HPDE6-E6E7 (cell line): ENCODE measurements around the gene KIAA1958.
"Not testable (repeated sequence)": the region's sequence is repeated elsewhere in the genome, so short reads cannot be mapped to it uniquely, and the experiment has no call there.

Experiments
- DNase-seq: peaks from one replicate; pipeline ENCODE4 v3.0.0; 2011; ENCODE audit warnings: missing footprints; ENCODE audit errors: extremely low spot score

KIAA1958 gene

DNA sequence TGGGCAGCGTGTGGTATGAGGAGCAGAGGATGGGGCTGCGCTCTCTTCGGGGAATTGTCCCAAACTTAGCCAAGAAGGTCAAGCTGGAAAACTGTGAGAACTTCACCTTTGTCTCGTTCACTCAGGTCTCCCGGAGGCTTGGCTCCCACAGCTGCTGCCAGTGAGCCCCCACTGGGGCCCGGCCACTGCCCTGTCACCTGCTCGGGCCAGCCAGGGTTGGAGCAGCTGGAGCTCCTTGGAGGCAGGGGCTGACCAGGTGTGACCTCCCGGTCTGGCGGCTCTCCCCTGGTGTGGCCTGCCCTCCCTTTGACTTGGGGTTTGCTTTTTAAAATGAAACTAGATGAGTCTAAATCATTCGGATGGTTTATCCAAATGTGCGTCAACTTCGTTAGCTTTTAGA lies 173.3 kb downstream of the KIAA1958 start:
- no peak for DNase-seq

DNA sequence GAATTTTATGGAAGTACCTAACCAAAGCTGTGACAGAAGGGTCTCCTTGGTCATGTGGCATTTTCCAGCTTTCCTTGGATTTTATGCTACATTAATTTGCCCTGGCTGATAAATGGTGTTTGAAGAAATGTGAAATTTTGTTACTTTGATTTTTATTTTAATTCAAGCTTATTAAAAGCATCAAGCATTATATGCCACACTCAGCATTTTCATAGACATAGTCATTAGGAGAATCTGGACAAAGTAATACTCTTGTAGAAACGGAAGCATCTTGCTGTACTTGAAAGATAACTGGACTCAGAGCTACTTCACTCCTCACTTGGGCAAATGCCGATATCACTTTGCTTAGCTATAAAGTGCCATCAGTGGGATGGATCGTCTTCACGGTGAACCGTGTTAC lies 177.1 kb downstream of the KIAA1958 start:
- no peak for DNase-seq

DNA sequence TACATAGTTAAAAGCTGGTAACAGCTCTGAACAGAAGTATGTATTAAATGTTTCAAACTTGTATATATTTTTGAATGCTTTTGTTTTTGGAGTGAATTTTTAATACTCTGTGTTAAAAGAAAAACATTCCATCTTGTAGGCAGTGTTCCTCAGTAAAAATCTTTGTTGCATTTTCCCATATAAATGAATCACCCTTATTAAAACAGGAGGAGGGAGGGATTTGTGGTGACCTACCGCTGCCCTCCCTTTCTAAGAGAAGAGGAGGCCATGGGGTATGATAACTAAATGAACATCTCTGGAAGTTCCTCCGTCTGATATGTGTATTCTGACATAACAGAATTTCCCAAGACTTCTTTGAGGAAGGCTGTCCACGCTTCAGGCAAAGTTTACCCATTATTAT lies 177.9 kb downstream of the KIAA1958 start:
- DNase-seq, result no peak

DNA sequence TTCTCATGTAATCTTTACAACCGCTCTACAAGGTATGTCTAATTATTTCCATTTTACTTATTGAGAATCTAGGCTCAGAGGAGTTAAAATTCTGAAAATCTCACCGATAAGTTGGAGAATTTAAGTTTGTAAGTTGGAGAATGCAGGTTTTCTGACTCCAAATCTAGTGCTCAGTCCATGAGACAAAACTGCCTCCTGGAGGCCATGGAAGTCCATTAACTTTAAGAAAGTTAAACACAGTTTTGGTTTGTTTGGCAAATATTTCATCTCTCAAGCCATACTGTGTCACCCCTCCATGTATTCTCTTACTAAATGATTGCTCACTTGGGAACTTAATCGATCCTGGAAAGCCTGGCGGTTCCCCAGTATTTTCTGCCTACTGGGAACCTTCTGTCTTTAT lies 178.7 kb downstream of the KIAA1958 start:
- DNase-seq, result no peak

DNA sequence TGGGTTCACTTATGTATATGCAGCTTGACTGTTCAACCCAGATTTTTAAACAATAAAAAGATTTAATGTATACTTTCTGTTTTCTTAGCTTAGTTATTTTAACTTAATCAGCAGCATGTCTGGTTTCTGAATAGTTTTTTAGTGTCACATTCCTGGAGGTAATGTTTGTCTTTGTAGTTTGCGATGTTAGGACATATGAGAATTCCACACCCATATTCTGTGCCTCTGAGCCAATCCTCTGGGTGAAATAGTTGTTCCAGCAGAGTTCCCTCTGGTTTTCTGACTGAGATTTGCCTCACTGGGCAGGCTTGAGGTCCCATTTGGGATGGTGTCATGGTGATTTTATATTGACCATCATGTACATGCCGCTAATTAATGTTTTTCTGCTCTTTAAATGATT lies 182.7 kb downstream of the KIAA1958 start:
- DNase-seq, result no peak

DNA sequence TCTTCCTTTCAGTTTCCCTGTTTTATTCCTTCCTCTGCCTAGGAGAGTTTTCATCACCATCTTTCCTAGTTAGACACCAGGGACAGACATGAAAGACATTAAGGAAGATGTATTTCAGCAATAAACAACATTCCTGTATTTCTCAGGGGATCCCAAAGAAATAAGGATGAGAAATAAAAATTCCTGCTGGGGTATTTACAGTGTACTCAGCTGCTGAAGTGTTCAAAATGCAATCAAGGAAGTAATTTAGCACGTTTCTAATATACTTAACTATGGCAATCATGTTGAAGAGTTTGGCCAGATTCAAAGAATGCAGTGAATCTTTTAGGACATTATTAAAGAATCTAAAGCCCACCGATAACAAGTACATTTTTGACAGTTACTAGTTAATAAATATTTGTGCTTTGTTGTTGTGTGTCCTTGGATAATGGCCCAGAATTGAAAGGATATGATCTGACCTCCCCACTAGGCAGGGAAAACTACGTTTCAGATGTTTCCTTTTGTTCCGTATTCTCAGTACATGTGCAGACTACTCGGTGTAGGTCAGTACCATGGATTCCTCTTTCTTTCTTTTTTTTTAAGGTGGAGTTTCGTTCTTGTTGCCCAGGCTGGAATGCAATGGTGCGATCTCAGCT lies 184.5 kb downstream of the KIAA1958 start:
- no peak for DNase-seq

DNA sequence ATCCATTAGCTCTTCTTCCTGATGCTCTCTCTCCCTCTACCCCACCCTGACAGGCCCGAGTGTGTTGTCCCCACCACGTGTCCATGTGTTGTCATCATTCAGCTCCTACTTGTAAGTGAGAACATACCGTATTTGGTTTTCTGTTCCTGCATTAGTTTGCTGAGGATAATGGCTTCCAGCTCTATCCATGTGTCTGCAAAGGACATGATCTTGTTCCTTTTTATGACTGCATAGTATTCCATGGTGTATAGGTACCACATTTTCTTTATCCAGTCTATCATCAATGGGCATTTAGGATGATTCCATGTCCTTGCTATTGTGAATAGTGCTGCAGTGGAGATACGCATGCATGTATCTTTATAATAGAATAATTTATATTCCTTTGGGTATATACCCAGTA lies 186.6 kb downstream of the KIAA1958 start:
- DNase-seq, result not testable (repeated sequence)

DNA sequence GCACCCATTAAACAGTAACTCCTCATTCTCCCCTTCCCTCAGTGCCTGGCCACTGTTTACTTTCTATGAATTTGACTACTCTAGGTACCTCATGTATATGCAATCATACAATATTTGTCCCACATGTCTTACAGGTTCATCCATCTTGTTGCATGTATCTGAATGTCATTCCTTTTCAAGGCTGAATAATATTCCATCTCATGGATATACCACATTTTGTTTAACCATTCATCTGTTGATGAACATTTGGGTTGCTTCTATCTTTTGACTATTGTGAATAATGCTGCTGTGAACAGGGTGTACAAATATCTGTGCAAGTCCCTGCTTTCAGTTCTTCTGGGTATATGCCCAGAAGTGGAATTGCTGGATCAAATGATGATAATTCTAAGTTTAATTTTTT lies 190.4 kb downstream of the KIAA1958 start:
- DNase-seq, result no peak

DNA sequence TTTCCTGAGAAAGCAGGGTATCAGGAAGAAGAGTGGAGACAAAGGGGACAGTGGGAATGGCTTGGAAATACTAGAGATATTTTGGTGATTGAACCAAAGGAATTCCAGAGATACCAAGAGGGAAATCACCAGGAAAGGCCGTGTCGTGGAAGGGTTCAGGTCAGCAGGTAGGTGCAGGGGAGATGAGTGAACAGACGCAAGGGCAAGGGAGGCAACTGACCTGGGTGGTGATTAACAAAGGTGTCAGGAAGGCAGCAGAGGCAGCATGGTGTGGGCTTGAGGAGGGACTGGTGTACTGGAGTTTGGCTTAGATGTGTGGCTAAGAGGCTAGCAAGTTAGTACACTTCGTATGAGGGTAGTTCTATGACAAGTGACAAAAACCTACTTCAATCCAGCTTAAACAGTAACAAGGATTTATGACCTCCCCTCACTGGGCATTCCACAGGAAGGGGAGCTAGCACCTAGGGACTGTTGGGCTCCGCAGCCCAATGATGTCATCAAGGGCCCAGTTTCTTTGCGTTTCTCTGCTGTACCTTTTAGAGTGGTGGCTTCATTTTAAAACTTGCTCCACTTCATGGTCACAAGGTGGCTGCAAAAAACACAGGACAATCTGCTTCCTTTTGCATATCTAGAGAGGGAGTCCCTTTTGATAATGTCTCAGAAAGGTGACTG lies 194.2 kb downstream of the KIAA1958 start:
- DNase-seq, result no peak

DNA sequence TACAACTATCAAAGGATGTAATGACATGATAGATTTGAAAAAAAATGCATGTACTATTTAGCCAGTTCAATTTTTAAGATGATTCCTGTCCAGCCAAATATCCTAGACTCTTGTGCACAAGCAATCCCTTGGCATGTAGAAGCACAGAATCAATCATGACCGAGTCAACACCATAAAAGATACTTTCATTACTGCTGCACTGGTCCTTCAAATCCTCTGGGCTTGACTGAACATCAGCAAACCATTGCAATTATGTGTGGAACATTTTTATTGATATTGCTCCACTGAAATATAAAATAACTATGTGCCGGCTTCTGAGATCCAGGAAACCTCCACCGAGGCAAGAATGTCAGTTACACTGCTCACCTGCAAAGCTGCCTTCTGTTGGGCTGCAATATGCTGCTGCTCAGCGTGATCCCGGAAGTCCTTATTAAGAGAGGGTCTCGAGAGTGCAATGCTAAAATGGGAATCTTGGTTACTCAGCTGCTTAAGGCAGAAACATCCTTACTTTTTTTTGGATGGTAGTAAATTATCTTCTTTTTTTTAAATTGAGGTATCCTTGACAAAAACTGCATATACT lies 202.6 kb downstream of the KIAA1958 start:
- DNase-seq, result no peak

DNA sequence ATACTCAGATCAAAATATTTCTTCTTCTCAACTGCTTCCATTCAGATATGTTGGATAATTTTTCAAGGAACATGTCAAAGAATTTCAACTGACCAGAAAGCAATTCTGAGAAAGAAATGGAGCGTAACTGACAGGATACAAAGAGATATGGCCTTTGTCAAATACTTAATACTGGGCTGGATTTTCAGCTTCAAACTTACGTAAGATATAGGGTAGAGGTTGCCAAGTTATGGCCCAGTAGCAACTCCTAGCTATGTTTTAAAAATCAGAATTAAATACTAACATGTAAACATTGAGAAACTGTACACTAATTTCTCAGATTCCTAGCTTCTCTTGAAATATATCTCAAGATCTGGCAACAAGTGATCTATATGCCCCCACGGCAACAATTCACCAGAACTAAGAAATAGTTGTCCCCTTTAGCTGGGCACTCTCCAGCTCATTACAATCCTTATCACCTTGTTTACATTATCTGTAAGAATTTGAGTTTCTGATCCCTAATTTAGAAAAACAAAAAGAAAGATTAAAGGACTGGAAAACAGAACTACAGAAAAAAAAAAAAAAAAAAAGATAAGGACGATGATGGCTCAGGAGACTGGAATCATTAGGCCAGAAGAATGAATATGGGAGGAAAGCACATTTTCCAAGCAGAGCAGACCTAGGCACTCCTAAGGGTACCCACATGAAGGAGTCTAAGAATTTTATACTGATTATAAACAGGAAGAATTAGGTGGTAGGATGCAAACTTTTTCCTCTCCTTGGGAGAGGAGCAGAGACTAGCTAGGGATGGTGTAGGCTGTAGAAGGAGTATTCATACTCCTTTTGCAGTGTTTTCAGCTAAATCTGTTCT lies 208.3 kb downstream of the KIAA1958 start:
- DNase-seq, result no peak

DNA sequence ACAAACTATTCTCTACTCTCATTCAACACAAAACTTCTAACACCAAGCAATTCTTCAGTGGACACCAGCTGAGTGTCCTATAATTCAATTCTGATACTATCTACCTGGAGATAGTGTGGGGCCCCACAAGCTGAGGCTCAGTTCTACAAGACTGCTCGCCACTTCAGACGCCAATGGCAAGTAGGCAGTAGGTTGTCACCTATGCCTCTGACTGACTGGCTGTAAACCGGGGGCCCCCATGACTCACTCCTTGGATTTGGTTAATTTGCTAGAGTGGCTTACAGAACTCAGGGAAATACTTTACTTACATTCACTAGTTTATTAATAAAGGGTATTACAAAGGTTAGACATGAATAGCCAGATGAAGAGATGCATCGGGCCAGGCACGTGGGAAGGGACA lies 209.8 kb downstream of the KIAA1958 start:
- DNase-seq, result no peak

DNA sequence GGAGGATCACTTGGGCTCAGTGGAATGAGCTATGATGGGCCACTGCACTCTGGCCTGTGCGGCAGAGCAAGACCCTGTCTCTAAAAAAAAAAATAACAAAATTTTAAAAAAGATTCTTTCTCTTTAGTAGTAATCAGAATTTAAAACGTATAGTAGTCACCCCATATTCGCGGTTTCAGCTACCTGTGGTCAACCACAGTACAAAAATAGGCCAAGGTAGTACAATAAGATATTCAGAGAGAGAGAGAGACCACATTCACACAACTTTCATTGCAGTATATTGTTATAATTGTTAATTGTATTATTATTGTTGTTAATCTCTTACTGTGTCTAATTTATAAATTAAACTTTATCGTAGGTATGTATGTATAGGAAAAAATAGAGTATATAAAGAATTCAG lies 212.6 kb downstream of the KIAA1958 start:
- DNase-seq, result no peak

DNA sequence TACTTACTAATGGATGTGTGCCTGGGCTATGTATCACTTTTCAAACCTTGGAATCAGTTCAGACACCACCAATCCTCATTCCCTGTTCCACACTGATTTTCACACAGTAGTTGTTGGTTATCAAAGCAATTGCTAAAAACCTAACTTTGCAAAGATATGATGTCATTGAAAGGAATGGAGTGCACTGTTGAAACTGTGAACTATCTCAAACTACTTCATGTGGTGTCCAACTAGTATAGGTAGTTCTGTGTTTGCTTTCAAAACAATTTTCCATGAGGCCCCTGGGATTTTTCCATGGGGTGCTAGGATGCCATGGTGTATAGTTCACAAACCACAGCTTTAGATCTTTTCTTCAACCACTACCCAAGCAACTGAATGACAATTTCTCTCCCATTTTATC lies 213.5 kb downstream of the KIAA1958 start:
- DNase-seq, result no peak

DNA sequence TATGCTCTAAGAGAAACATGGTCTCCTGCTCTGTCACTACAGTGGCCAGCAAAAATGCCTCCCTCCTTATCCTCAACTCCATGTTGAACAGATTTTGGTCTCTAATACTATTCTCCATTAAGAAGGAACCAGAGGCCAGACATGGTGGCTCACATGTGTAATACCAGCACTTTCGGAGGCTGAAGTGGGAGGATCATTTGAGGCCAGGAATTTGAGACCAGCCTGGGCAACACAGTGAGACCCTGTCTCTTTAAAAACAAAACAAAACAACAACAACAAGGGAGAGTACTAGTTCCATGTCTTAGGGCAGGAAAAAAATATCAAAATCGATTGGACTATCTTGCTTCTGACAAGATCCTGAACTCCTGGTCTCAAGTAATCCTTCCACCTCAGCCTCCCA lies 216.7 kb downstream of the KIAA1958 start:
- no peak for DNase-seq

DNA sequence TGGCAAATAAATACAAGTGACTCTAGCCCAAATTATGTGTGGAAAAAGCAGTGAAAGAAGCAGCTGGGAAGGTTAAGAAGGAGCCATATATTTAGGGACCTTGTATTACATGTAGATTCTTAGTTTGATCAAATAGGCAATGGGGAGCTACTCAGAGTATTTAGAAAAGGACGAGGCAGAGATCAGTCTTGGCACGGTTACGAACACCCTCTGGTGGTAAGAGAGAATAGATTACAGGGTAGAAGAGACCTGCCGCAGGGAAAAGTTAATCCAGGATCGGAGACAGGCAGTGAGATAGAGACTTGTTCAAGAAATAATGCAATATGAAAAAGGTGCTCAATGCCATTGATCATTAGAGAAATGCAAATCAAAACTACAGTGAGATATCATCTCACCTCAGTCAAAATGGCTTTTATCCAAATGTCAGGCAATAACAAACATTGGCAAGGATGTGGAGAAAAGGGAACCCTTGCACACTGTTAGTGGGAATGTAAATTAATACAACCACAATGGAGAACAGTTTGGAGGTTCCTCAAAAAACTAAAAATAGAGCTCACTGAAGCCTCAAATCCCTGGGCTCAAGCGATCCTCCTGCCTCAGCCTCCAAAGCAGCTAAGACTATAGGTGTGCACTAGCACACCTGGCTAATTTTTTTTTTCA lies 219.3 kb downstream of the KIAA1958 start:
- no peak for DNase-seq

DNA sequence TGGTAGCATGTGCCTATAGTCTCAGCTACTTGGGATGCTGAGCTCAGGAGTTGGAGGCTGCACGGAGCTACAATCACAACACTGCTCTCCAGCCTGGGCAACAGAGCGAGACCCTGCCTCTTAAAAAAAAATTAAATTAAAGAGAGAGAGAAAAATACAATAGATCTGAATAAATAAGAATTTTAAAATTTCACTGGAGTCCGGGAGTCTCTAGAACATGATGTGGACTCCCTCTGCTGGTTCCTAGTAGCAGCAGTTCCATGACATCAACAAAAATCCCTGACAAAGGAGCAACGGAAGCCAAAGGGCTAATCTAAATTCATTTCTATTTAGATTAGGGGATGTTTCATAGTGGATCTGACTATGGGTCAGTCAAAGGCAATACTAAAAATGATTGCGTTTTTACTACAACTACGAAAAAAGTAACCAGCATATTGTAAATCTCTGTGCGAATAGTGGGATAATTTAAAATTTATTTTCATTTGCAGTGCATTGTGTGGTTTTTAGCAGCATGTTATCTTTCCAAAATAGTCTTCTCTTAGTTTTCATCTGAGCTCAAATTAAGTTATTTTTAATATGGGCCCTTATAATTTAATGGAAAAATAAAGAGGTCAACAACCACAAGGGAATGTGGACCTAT lies 224.5 kb downstream of the KIAA1958 start:
- DNase-seq, result peak; percentile 13

DNA sequence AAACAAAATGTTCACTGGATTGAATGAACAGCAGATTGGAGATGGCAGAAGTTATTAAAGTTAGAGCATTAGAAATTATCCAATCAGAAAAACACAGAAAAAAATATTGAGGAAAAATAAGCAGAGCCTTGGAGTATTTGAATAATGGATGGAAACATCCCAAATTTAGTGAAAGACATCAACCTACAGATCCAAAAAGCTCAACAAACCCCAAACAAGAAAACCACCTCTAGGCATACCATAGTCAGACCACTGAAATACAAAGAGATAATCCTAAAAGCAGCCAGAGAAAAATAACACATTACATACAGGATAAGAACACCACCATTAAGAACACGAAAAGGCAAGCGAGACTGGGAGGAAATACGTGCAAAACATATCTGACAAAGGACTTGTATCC lies 226.1 kb downstream of the KIAA1958 start:
- DNase-seq, result no peak

DNA sequence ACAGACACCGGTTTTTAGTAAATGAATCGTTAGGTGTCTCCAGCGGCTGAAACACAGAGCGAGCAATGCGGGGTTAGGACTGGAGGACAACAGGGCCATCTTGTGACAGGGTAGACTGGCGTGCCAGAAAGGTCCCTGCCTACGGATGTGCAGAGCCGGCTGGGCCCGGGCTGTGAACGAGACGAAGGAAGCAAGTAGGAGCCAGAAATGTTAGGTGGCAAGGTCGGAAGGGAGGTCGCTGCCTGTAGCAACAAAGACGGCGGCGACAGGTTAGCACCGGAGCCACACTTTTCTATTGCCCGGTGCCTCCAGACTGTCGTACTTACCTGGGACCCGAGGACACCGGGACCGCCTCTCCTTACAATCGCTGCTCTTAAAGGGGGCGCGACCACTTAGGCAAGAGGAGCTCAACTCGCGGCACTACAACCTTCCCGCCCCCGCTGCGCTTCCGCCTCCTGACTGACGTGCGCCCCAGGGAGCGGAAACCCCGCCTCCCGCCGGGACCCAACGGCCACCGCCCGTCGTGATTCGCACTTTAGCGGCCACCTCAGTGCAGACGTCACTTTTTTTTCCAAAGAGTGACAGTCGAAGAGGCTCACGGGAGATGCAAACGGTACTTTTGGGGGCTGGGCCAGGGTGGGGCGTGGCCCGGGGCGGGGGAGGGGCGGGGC lies 231.2 kb downstream of the KIAA1958 start, which contains the start of gene INIP:
Gene INIP, minus strand, starts transcription at position 457 of the 671 bp plus-strand sequence. CDS start 1,632 bp downstream, outside the sequence.
- DNase-seq, result peak; percentile 96
